H1 (cell line): ENCODE data around the gene NLRP1. TPM values are rescaled to one million over a fixed set of nuclear protein-coding genes. Genes with fewer than 3 reads are reported as not detected.
A peak's percentile ranks its signal among the peaks of the same experiment; 100 is the strongest.

Source experiments
- CTCF ChIA-PET: fragments of 300-600 bp; sonication (Branson Sonifier 250); formaldehyde crosslinking; loops from one replicate; lab custom pipeline; 2021; ENCODE audit not compliant: partially characterized antibody; lab: Charles Lee
- POLR2A ChIA-PET: fragments of 300-600 bp; sonication (Branson Sonifier 250); formaldehyde crosslinking; loops from one replicate; lab custom pipeline; 2021; ENCODE audit warnings: inconsistent platforms; ENCODE audit not compliant: partially characterized antibody; lab: Charles Lee
- DNase-seq, 2 experiments: peaks; one replicate each; pipeline versions ENCODE4 v3.0.0 to v3.0.0-alpha.2; 2010 to 2022; ENCODE audit warnings: low spot score in 2 of 2, low read depth in 1 of 2, mixed read lengths in 1 of 2
- FAIRE-seq: peaks from 2 replicates; lab custom pipeline; 2011; peaks lifted over from hg19 to GRCh38; lab: Jason Lieb, UNC
- H2AFZ ChIP-seq: 2 replicates; pipeline ENCODE4 v1.8.1; 2012; ENCODE audit warnings: low read length, inconsistent platforms
- H2AK5ac ChIP-seq: 2 replicates; pipeline ENCODE4 v1.6.1; 2013; ENCODE audit warnings: low read depth, low read length
- H2BK120ac ChIP-seq: replicated peaks from 2 replicates; pipeline ENCODE3; 2013; ENCODE audit warnings: low read depth, low read length, inconsistent platforms
- H2BK12ac ChIP-seq: 2 replicates; pipeline ENCODE4 v1.6.1; 2013; ENCODE audit warnings: low read depth, low read length
- H2BK15ac ChIP-seq: 2 replicates; pipeline ENCODE4 v1.6.1; 2013; ENCODE audit warnings: low read length
- H2BK20ac ChIP-seq: 2 replicates; pipeline ENCODE4 v1.6.1; 2013; ENCODE audit warnings: low read length
- H2BK5ac ChIP-seq: 2 replicates; pipeline ENCODE4 v1.6.1; 2013; ENCODE audit warnings: low read depth, low read length
- H3K14ac ChIP-seq: 2 replicates; pipeline ENCODE4 v1.6.1; 2013; ENCODE audit warnings: inconsistent platforms; ENCODE audit not compliant: insufficient read length
- H3K18ac ChIP-seq: 2 replicates; pipeline ENCODE4 v1.6.1; 2013; ENCODE audit warnings: low read length; ENCODE audit errors: extremely low read depth
- H3K23ac ChIP-seq: 2 replicates; pipeline ENCODE4 v1.6.1; 2013; ENCODE audit warnings: inconsistent platforms; ENCODE audit not compliant: insufficient read length
- H3K23me2 ChIP-seq: 2 replicates; pipeline ENCODE4 v1.6.1; 2013; ENCODE audit warnings: low read depth, low read length
- H3K27ac ChIP-seq: 2 replicates; pipeline ENCODE4 v1.6.1; 2011; ENCODE audit warnings: low read depth, low read length, inconsistent platforms
- H3K27me3 ChIP-seq, 4 experiments: replicated peaks in 1 of 4; 1 replicate in 1 of 4; 2 replicates in 3 of 4; pipeline versions ENCODE4 v1.6.1 to v1.8.1; 2011 to 2013; ENCODE audit warnings: low read length in 3 of 4, mild to moderate bottlenecking in 3 of 4, inconsistent platforms in 2 of 4, mixed read lengths in 2 of 4, moderate library complexity in 1 of 4; ENCODE audit not compliant: control insufficient read depth in 3 of 4, insufficient read depth in 3 of 4; ENCODE audit errors: extremely low read depth in 1 of 4
- H3K36me3 ChIP-seq, 4 experiments: 2 replicates each; pipeline versions ENCODE4 v1.6.1 to v1.8.1; 2011 to 2013; ENCODE audit warnings: mild to moderate bottlenecking in 4 of 4, low read length in 3 of 4, moderate library complexity in 2 of 4, control low read depth in 1 of 4, inconsistent platforms in 1 of 4; ENCODE audit not compliant: insufficient read depth in 4 of 4, control insufficient read depth in 2 of 4
- H3K4ac ChIP-seq: replicated peaks from 2 replicates; pipeline ENCODE3; 2013; ENCODE audit warnings: low read length, low read depth, mixed read lengths, inconsistent platforms; ENCODE audit not compliant: insufficient read length
- H3K4me1 ChIP-seq, 4 experiments: replicated peaks in 1 of 4; 1 replicate in 1 of 4; 2 replicates in 3 of 4; pipeline versions ENCODE4 v1.6.1 to v1.8.1; 2011 to 2013; ENCODE audit warnings: low read length in 3 of 4, inconsistent platforms in 2 of 4, mixed read lengths in 1 of 4; ENCODE audit not compliant: insufficient read depth in 4 of 4, control insufficient read depth in 3 of 4
- H3K4me2 ChIP-seq, 2 experiments: 2 replicates each; pipeline versions ENCODE4 v1.6.1 to v1.8.1; 2011 to 2013; ENCODE audit warnings: low read depth in 2 of 2, low read length in 2 of 2, control low read depth in 1 of 2, inconsistent platforms in 1 of 2, mild to moderate bottlenecking in 1 of 2; ENCODE audit not compliant: insufficient read depth in 1 of 2
- H3K4me3 ChIP-seq, 4 experiments: fragments of 200-600, 300-600 bp in 1 of 4; sonication (generic), shearing (Covaris generic), sonication (Bioruptor Twin) in 1 of 4; 2 replicates each; pipeline versions ENCODE4 v1.5.1 to v1.8.1; 2011 to 2016; ENCODE audit warnings: low read length in 4 of 4, low read depth in 3 of 4, control low read depth in 2 of 4, inconsistent platforms in 2 of 4, mild to moderate bottlenecking in 2 of 4, mixed read lengths in 1 of 4, moderate library complexity in 1 of 4; ENCODE audit not compliant: insufficient read depth in 2 of 4; ENCODE audit errors: extremely low read depth in 1 of 4
- H3K56ac ChIP-seq: replicated peaks from 2 replicates; pipeline ENCODE3; 2013; ENCODE audit warnings: low read depth, mild to moderate bottlenecking, mixed read lengths, low read length, inconsistent platforms; ENCODE audit not compliant: insufficient read length
- H3K79me1 ChIP-seq: 2 replicates; pipeline ENCODE4 v1.6.1; 2013; ENCODE audit warnings: low read depth, low read length, control low read depth
- H3K79me2 ChIP-seq, 2 experiments: 2 replicates each; pipeline versions ENCODE4 v1.6.1 to v1.8.1; 2012 to 2013; ENCODE audit warnings: low read length in 2 of 2, mild to moderate bottlenecking in 2 of 2, inconsistent platforms in 1 of 2; ENCODE audit not compliant: insufficient read depth in 2 of 2, control insufficient read depth in 1 of 2
- H3K9ac ChIP-seq, 4 experiments: replicated peaks in 1 of 4; 1 replicate in 1 of 4; 2 replicates in 3 of 4; pipeline versions ENCODE4 v1.6.1 to v1.8.1; 2011 to 2013; ENCODE audit warnings: low read depth in 3 of 4, low read length in 3 of 4, control low read depth in 2 of 4, mild to moderate bottlenecking in 2 of 4, moderate library complexity in 2 of 4, inconsistent platforms in 1 of 4; ENCODE audit errors: extremely low read depth in 1 of 4
- H3K9me3 ChIP-seq, 2 experiments: 2 replicates each; pipeline versions ENCODE4 v1.6.1 to v1.8.1; 2012 to 2013; ENCODE audit warnings: mild to moderate bottlenecking in 2 of 2, moderate library complexity in 2 of 2, control low read depth in 1 of 2, inconsistent platforms in 1 of 2, low read depth in 1 of 2, low read length in 1 of 2, mixed read lengths in 1 of 2; ENCODE audit not compliant: insufficient read depth in 2 of 2
- H4K20me1 ChIP-seq, 2 experiments: replicated peaks in 1 of 2; 2 replicates each; pipeline versions ENCODE3 to v1.8.1; 2011 to 2013; ENCODE audit warnings: inconsistent platforms in 2 of 2, low read length in 2 of 2, mild to moderate bottlenecking in 1 of 2; ENCODE audit not compliant: insufficient read depth in 2 of 2, control insufficient read depth in 1 of 2
- H4K5ac ChIP-seq: 2 replicates; pipeline ENCODE4 v1.6.1; 2013; ENCODE audit warnings: low read length, low read depth, mixed read lengths, inconsistent platforms; ENCODE audit not compliant: insufficient read length
- H4K8ac ChIP-seq: 2 replicates; pipeline ENCODE4 v1.8.0; 2013; ENCODE audit warnings: mild to moderate bottlenecking, moderate library complexity, low read length, inconsistent platforms; ENCODE audit not compliant: insufficient read depth; ENCODE audit errors: extremely low read depth
- H4K91ac ChIP-seq: replicated peaks from 2 replicates; pipeline ENCODE3; 2013; ENCODE audit warnings: low read length, mixed read lengths, inconsistent platforms; ENCODE audit not compliant: insufficient read length
- RAD21 ChIP-seq, 2 experiments: IDR thresholded peaks in 1 of 2; conservative IDR thresholded peaks in 1 of 2; 2 replicates each; pipeline ENCODE4 v1.6.1; 2011; ENCODE audit warnings: low read depth in 2 of 2, low read length in 2 of 2, improper control_type of control experiment in 1 of 2, inconsistent platforms in 1 of 2, mild to moderate bottlenecking in 1 of 2, moderate library complexity in 1 of 2
- RXRA ChIP-seq: IDR thresholded peaks from 2 replicates; pipeline ENCODE4 v1.6.1; 2011; ENCODE audit warnings: low read depth, mild to moderate bottlenecking, low read length, moderate library complexity; ENCODE audit not compliant: insufficient read depth
- WGBS, 2 experiments: shearing (Covaris generic) in 1 of 2; methylation state at CpG; one replicate each; pipeline versions ENCODE4 v1.1.6 to v1.1.7; 2013 to 2015; ENCODE audit warnings: low lambda C conversion rate in 2 of 2, mixed read lengths in 2 of 2, inconsistent platforms in 1 of 2, low coverage in 1 of 2, missing lambda C conversion rate in 1 of 2; ENCODE audit not compliant: insufficient replicate concordance in 2 of 2, insufficient coverage in 1 of 2, insufficient read length in 1 of 2; ENCODE audit errors: extremely low coverage in 1 of 2, missing lambda C conversion rate in 1 of 2; 5-methylcytosine and 5-hydroxymethylcytosine counted together
- polyA plus RNA-seq, 7 experiments: library from polyadenylated mRNA; depleted of rRNA in 3 of 7; stranded (reverse) in 5 of 7; unstranded in 2 of 7; fragments of >200 nt in 5 of 7; fragments of 200-250 nt in 2 of 7; gene quantifications; 1 replicate in 5 of 7; 2 replicates in 1 of 7; 4 replicates in 1 of 7; pipeline versions ENCODE4 v1.2.1 to v1.2.3, GENCODE V29; 2011 to 2013; ENCODE audit warnings: missing spikeins in 2 of 7, mixed read lengths in 2 of 7
- total RNA-seq: library from RNA; stranded (reverse); fragmentation: NEBNext Ultra II Directional; extraction: Animal tissue kit (Norgen Biotek cat#: 25700); gene quantifications from 2 replicates; pipeline ENCODE4 v1.2.1, GENCODE V29; 2021
- TF ChIP-seq, protein P1 (sequence below), 3 experiments: IDR thresholded peaks; 1 replicate in 2 of 3; 2 replicates in 1 of 3; pipeline versions ENCODE4 v1.5.1 to v1.6.1; 2011; ENCODE audit warnings: low read length in 3 of 3, mild to moderate bottlenecking in 3 of 3, inconsistent platforms in 2 of 3, low read depth in 1 of 3, moderate library complexity in 1 of 3; ENCODE audit not compliant: insufficient read depth in 1 of 3; ENCODE audit errors: control extremely low read depth in 1 of 3

Gene NLRP1
- total and polyA plus RNA-seq, 2 of the 8 experiments (the other 6 are each of a cell fraction or from before 2014, with no cell fraction given): 8.6 to 10.4 TPM

DNA sequence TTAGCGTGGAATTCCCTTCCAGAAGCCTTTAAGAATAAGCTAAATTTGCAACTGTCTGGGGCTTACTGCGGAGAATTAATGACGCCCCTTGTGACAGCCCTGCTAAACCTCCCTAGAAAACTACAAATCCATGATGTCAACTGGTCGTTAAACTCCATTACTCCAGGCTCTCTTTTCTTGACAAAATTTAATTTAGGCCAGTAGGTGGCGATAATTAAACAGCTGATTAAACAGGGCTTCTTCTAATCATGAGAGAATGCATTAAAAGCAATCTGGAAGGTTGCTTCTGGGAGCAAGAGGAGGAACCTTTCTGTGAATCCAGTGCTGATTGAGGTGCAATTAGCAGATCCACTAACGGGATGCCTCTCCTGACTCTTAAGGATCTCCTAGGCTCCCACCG lies 8.1 kb upstream of the NLRP1 start:
- Histone ChIP-seq H3K56ac (no peak overlapping the region), H4K5ac (no peak overlapping the region), H4K91ac (no peak overlapping the region), H3K79me2 (no peaks in the 10 kb centered on the region), H3K18ac (no peak overlapping the region), H3K79me1 (no peaks in the 10 kb centered on the region), H2AFZ (no peak overlapping the region), H2BK5ac (no peak overlapping the region), H3K4ac (no peak overlapping the region), H3K36me3 (no peaks in the 10 kb centered on the region), H3K4me2 (no peak overlapping the region), H2BK20ac (no peak overlapping the region), H2BK15ac (no peak overlapping the region), H4K20me1 (no peaks in the 10 kb centered on the region), H4K8ac (no peak overlapping the region), H3K23ac (no peak overlapping the region), H2BK12ac (no peak overlapping the region), H3K14ac (no peak overlapping the region), H3K27ac (no peak overlapping the region), H3K4me1 (no peaks in the 10 kb centered on the region), H3K27me3 (no peaks in the 10 kb centered on the region; a peak in 1 of 7 replicates), H3K9me3 (no peaks in the 10 kb centered on the region), H3K4me3 (no peak overlapping the region), H2AK5ac (no peak overlapping the region), H3K9ac (no peak overlapping the region), H3K23me2 (no peaks in the 10 kb centered on the region), H2BK120ac (no peak overlapping the region)
- POLR2A ChIA-PET: interaction anchor here (0.5 to 0.7 kb wide), 3 partner anchors 107 to 455 kb away, joined by 3 to 4 read pairs (median 3); no protein-coding TSS in a partner anchor
- peak; percentile 71 to 77 for TF ChIP-seq RAD21 (IDR thresholded peaks at IDR 0.05 in 1 of 2, conservative IDR thresholded peaks at IDR 0.05 in 1 of 2; ENCODE audit: low read depth in 2 of 2, low read length in 2 of 2)
- no peak for TF ChIP-seq RXRA
- TF ChIP-seq, protein P1, sequence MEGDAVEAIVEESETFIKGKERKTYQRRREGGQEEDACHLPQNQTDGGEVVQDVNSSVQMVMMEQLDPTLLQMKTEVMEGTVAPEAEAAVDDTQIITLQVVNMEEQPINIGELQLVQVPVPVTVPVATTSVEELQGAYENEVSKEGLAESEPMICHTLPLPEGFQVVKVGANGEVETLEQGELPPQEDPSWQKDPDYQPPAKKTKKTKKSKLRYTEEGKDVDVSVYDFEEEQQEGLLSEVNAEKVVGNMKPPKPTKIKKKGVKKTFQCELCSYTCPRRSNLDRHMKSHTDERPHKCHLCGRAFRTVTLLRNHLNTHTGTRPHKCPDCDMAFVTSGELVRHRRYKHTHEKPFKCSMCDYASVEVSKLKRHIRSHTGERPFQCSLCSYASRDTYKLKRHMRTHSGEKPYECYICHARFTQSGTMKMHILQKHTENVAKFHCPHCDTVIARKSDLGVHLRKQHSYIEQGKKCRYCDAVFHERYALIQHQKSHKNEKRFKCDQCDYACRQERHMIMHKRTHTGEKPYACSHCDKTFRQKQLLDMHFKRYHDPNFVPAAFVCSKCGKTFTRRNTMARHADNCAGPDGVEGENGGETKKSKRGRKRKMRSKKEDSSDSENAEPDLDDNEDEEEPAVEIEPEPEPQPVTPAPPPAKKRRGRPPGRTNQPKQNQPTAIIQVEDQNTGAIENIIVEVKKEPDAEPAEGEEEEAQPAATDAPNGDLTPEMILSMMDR (IDR thresholded peaks at IDR 0.05; ENCODE audit: control extremely low read depth in 1 of 3, insufficient read depth in 1 of 3, low read depth in 1 of 3, low read length in 3 of 3): peak in 2 of 3 experiments; percentile 54 to 56; a peak in 2 of 4 replicates
- DNase-seq (no peak), FAIRE-seq (peak; percentile 87)
- 38% methylated on average over 7 of the region's 7 CpGs; no CpG with 5 or more reads in 1 of the 2 experiments for WGBS, 2 experiments
- CTCF ChIA-PET: interaction anchor here (0.6 to 3.7 kb wide), 48 partner anchors 8 to 849 kb away, joined by 3 to 26 read pairs (median 4); partner anchors contain the start of genes AIPL1 and NLRP1
